NOMO-1 (cell line): ENCODE measurements around the gene KRT3.
"Not testable (repeated sequence)": the region's sequence is repeated elsewhere in the genome, so short reads cannot be mapped to it uniquely, and the experiment has no call there.

ENCODE experiments used
- DNase-seq, 2 experiments: peaks; one replicate each; lab custom pipeline; 2025; ENCODE audit not compliant: unreplicated experiment in 2 of 2; lab: John Stamatoyannopoulos, UW

The KRT3 gene

DNA sequence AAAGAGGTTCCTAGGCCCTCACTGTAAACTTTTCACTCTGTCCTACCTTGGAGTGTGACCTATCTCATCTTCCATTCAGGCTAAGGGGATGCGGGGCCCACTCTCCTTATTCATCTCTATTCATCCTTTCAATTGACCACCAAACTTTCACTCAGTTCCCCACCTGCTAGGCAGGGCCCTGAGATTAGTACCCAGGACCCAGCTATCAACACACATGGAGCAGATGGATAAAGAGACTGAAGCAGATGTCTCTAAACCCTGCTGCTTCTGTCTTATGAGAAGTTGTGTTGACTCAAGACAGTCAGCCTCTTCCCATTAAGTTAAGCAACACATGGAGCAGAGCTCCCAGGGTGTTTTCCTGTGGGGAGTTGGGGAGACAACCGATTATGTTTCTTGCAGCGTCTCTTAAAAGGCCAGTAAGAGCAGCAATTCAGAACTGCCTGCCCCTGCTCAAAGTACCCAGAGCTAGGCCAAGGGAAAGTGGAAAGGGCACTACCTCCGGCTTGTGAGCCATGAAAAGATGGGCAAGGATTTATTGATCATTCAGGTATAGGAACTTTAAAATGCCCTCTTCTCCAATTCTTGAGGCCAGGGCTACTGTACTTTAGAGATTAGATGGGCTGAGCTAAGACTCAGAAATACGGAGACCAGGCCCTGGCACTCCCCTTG is 29.4 kb downstream of the KRT3 start:
- DNase-seq, result no peak

DNA sequence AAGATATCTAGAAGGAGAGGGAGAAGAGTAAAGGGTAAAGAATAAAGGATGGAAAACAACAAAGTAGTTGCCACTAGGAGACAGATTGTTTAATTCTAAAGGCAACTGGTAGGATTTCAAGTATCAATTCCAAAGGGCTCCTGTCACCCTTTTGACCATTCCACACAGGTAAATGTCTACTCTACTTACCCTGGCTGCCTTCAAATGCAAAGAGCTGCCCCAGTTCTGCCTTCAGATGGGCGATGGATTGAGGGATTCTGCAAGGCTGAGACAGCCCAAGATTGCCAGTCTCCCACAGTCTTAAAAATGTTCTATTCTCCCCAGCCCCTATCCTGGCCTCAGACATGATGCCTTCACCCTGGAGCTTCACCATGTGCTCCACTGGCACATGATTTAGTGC is 30.2 kb downstream of the KRT3 start:
- no peak for DNase-seq

DNA sequence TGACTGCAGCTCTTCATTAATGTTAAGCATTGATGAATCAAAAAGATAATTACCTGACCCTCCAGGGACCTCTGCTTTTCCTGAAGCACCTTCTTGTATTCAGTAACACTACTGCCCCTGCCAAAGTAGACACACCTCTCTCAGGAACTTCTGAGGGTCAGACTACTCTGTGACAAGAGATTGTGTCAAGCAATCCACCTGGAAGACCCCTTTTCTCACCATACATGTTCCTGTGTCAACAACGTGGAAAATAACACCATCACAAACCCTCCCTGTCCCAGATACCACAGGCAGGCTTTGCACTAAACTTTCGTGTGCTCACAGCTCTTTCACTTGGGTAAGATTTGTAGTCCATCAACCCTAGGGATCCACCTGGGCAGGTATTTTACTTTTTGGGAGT is 31.9 kb downstream of the KRT3 start:
- DNase-seq, result no peak

DNA sequence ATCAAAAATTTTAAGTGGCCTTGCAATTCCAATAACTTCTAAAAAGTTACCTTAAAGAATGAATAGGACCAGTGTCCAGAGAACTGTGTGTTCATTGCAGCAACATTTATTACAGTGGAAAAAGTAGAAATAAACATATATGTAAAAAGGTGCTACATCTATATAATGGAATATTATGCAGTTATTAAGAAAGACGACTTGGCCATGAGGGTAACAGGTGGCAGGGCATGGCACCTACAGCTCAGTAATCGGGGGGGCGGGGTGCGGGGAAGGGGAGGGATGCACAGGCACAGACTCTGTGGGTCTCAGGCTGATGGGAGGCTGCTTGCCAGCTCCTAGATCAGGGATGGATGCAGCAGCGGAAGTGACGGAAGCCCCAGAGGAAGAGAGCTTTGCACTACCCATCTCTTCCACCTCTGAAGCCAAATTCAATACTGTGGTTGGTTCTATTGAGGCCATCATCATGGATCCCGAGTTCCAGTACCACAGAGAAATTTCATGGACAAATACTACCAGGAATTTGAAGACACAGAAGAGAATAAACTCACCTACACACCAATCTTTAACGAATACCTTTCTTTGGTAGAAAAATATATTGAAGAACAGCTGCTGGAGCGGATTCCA is 32.8 kb downstream of the KRT3 start:
- DNase-seq, result no peak

- DNase-seq, result no peak
Measured at GRCh38 chr12:52761802-52762201, 34.1 kb downstream of the KRT3 start.

DNA sequence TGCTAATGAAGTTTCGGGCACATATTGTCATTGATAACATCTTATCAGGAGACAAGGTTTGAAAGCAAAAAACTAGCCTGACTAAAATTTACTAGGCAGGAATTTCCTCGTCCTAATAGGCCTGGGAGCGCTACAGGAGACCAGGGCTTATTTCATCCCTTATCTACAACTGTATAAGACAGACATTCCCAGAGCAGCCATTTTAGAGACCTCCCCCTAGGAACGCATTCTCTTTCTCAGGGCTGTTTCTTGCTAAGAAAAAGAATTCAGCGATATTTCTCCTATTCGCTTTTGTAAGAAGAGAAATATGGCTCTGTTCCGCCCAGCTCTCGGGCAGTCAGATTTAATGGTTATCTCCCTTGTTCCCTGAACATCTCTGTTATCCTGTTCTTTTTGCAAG is 34.7 kb downstream of the KRT3 start:
- DNase-seq, result not testable (repeated sequence)

GRCh38 chr12:52760623-52761022 is 35.3 kb downstream of the KRT3 start:
- DNase-seq, result no peak

GRCh38 chr12:52759695-52760094 is 36.2 kb downstream of the KRT3 start:
- no peak for DNase-seq

DNA sequence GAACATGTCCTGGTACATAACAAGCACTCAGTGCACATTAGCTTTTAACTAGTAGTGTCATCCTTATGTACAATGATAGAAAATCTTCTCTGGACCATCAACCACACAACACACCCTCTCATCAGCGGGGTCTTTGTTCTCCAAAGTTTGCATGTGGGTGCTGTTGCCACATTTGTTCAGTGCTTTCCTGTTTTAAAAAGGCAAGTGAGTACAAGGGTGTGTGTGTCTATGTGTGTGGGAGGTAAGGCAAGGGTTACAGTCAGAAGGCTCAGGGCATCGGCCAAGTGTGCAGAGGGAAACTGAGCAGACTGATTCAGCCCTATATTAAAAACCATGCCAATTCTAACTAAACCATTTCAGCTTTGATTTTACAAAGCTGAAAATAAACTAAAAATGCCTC is 36.7 kb downstream of the KRT3 start:
- no peak for DNase-seq

- no peak for DNase-seq
Measured at GRCh38 chr12:52757449-52758176, 38.3 kb downstream of the KRT3 start.

- DNase-seq, result no peak
Measured at GRCh38 chr12:52756281-52756960, 39.5 kb downstream of the KRT3 start.

GRCh38 chr12:52755533-52755932 is 40.4 kb downstream of the KRT3 start:
- DNase-seq, result no peak

DNA sequence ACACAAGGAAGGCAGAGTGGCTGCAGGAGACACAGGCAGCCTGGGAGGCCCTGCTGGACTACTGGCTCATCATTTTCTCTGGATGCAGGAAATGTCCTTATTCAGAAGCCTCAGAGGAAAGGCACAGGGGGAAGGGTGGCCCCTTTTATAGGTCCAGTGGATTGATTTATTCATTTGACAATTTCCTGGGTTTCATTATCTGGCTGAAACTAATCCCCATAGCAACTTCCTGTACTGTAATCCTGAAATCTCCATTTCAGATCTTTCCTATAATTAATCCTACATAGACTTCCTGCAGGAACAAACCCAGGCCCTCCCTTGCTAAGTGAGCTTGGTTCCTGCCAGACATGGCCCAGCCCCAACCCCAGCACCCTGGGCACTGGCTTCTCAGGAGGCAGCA is 41.8 kb downstream of the KRT3 start:
- no peak for DNase-seq

DNA sequence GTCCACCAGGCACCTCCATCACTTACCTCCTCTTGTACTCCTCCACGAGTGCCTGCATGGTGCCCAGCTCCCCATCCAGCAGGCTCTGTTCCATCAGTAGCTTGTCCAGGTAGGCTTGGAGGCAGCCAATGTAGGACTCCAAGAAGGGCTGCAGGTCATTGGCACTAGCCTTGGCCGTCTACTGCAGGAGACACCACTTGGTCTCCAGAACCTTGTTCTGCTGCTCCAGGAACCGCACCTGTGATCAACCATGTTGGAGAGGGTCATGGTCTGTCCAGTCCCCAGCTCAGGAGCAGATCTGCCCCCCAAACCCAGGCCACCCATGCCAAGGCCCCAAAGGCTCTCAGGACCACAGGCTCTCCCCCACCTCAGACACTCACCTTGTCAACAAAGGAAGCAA is 42.6 kb downstream of the KRT3 start:
- no peak for DNase-seq

DNA sequence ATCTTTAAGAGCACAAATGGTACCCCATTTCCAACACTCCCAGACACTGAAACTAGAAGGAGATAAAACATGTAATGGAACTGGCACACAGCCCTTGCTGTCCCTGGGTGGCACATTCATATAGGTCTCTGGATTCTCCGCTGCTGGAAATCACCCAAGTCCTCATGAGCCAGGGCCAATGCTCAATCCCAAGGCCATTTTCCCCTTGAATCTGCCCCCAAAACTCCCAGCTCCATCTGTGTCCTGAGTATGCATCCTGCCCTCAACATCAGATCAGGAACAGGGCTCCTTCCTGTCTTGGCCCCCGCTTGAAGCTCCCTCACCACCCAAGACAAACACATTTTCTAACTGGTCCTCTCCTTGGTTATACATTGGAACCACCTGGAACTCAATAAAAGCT is 43.4 kb downstream of the KRT3 start:
- DNase-seq, result no peak

DNA sequence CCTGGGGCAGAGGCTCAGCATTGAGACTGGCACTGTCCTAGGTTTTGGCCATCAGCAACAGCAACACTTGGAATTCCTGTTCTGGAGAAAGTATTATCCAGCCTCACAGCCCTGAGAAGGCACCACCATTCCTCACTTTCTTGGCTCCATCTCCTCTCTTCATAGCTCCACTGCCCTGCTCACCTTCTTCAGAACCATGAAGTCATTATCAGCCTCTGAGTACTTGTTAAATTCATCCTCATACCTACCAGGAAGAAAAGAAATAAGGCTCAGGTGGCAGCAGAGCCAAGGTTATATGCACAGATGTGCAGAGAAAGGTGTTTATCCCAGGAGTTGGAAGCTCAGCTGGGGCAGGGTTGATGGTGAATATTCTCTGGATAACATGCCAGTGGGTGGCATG is 44.1 kb downstream of the KRT3 start:
- DNase-seq, result no peak

GRCh38 chr12:52750532-52750931 is 45.4 kb downstream of the KRT3 start:
- DNase-seq, result not testable (repeated sequence)

DNA sequence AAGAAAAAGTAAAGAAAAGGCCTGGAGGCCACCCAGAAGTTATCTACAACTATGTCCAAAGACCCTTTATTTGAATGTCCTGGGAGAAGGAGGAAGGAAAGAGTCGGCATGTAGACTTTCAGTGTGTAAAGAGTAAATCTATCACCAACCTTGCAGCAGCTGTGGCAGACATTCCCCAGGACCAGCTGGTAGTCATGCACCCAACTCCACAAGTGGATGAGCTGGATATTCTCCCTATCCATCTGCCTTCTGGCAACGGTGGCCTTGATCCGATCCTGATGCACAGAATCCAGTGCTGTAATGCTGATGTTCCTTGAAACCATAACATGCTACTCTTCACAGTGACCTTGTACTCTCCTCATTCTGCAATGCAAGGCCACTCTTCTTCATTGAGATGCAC is 46.1 kb downstream of the KRT3 start:
- DNase-seq, result no peak

- DNase-seq, result no peak
Measured at GRCh38 chr12:52748578-52748977, 47.3 kb downstream of the KRT3 start.

GRCh38 chr12:52745554-52745953 is 50.4 kb downstream of the KRT3 start:
- DNase-seq, result no peak

DNA sequence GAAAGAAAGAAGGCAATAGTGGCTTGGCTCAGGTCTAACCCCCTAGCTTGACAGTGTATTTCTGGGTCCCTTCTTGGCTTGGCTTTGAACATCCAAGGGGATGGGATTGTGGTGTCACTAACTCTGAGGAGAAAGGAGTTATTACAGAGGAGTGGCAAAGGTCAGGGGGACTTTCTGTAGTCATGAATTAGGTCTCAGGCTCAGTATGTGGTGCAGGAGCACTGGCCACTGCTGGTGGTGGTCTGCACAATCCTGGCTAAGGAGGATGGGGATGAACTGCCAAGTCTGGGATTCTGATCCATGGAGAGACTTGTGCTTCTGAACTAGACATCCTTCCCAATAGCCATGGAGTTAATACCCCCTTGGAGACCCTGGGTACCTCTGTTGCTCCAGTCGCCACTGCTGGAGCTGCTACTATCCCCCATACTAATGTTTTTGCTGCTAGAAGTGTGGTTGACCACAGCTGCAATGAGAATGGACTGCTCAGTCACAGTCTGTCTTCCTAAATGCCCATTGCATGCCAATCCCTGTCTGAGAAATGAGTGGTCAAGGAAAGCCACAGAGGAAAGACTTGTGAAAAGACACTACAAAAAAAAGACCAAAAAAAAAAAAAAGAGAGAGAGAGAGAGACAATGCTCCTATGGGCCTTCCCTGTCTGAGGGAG is 51.3 kb downstream of the KRT3 start:
- DNase-seq, result no peak
